Panc1 (cell line): ENCODE results near the gene DUSP9. TPM values are rescaled to one million over a fixed set of nuclear protein-coding genes. Genes with fewer than 3 reads are reported as not detected.

ENCODE experiments used
- ATAC-seq: fragments of 200-7000 bp; cut with Tn5 transposase; 2 replicates; pipeline ENCODE4 v1.9.1; 2020; ENCODE audit warnings: mild to moderate bottlenecking, moderate library complexity
- BruUV-seq: library from RNA; stranded (reverse); fragments of 400-500 nt; replicated peaks from 2 replicates; lab custom pipeline; 2021; lab: Mats Ljungman, UMichigan
- CTCF ChIA-PET: fragments of 300-600 bp; sonication (Branson Sonifier 250); formaldehyde crosslinking; loops from one replicate; lab custom pipeline; 2022; ENCODE audit warnings: antibody characterized with exemption; lab: Charles Lee
- POLR2A ChIA-PET: fragments of 300-600 bp; sonication (Branson Sonifier 250); formaldehyde crosslinking; loops from one replicate; lab custom pipeline; 2022; ENCODE audit warnings: antibody characterized with exemption; lab: Charles Lee
- DNase-seq: peaks from one replicate; pipeline ENCODE4 v3.0.0-alpha.2; 2010; ENCODE audit warnings: low read depth, low spot score
- H3K27ac ChIP-seq: 2 replicates; pipeline ENCODE4 v1.5.1; 2011; ENCODE audit warnings: mild to moderate bottlenecking, low read length, inconsistent platforms
- H3K27me3 ChIP-seq: fragments of 200-500 bp; sonication (Bioruptor generic); 2 replicates; pipeline ENCODE4 v1.6.0; 2014; ENCODE audit warnings: low read length, inconsistent platforms; ENCODE audit not compliant: control insufficient read depth, insufficient read depth
- H3K36me3 ChIP-seq: fragments of 200-500 bp; sonication (Bioruptor generic); 2 replicates; pipeline ENCODE4 v1.5.1; 2014; ENCODE audit warnings: inconsistent platforms, mild to moderate bottlenecking, low read length, moderate library complexity; ENCODE audit not compliant: control insufficient read depth, insufficient read depth
- H3K4me1 ChIP-seq: 2 replicates; pipeline ENCODE4 v1.5.1; 2011; ENCODE audit warnings: inconsistent platforms, mild to moderate bottlenecking, low read length, moderate library complexity; ENCODE audit not compliant: control insufficient read depth, insufficient read depth
- H3K4me3 ChIP-seq, 2 experiments: 2 replicates each; pipeline ENCODE4 v1.5.1; 2011 to 2012; ENCODE audit warnings: low read depth in 2 of 2, low read length in 2 of 2, mild to moderate bottlenecking in 2 of 2, inconsistent platforms in 1 of 2, moderate library complexity in 1 of 2
- H3K9me3 ChIP-seq: fragments of 200-500 bp; sonication (Bioruptor generic); 2 replicates; pipeline ENCODE4 v1.5.1; 2014; ENCODE audit warnings: low read depth, mild to moderate bottlenecking, inconsistent platforms, low read length, moderate library complexity; ENCODE audit not compliant: control insufficient read depth, insufficient read depth
- POLR2AphosphoS5 ChIP-seq: IDR thresholded peaks from 2 replicates; pipeline ENCODE4 v1.6.1; 2012; ENCODE audit warnings: mild to moderate bottlenecking, low read depth, low read length, moderate library complexity
- SIN3A ChIP-seq: IDR thresholded peaks from 2 replicates; pipeline ENCODE4 v1.6.1; 2012; ENCODE audit warnings: low read depth, mild to moderate bottlenecking, low read length, moderate library complexity, borderline replicate concordance; ENCODE audit not compliant: insufficient read depth
- TCF7L2 ChIP-seq: IDR thresholded peaks from 2 replicates; pipeline ENCODE4 v1.6.1; 2011; ENCODE audit warnings: mild to moderate bottlenecking, low read depth, low read length, inconsistent platforms
- in situ Hi-C: cut with HindIII; loops from 2 replicates; pipeline ENCODE4 v1.10.0; 2016; ENCODE audit warnings: low sequenced_read_pairs, low pct_unique_long_range_greater_than_20kb
- intact Hi-C: fragments of 100-400 bp; cut with micrococcal nuclease; formaldehyde crosslinking; loops from one replicate; pipeline ENCODE4 v1.10.0; 2022; ENCODE audit not compliant: unreplicated experiment
- total RNA-seq: library from RNA; stranded (reverse); gene quantifications from one replicate; pipeline ENCODE4 v1.2.1, GENCODE V29; 2021; ENCODE audit not compliant: unreplicated experiment
- TF ChIP-seq, protein P1 (sequence below), 2 experiments: IDR thresholded peaks; 2 replicates each; pipeline ENCODE4 v1.6.1; 2011 to 2012; ENCODE audit warnings: low read depth in 2 of 2, control low read depth in 1 of 2, low read length in 1 of 2, mild to moderate bottlenecking in 1 of 2, moderate library complexity in 1 of 2; ENCODE audit not compliant: insufficient read depth in 1 of 2
- TF ChIP-seq, protein P2 (sequence below): fragments of 450-650 bp; IDR thresholded peaks from 2 replicates; pipeline ENCODE4 v1.5.1; 2017; ENCODE audit warnings: mild to moderate bottlenecking

DUSP9 gene
- total RNA-seq, 1 experiment from 2014 or later = 7.1 TPM

DNA sequence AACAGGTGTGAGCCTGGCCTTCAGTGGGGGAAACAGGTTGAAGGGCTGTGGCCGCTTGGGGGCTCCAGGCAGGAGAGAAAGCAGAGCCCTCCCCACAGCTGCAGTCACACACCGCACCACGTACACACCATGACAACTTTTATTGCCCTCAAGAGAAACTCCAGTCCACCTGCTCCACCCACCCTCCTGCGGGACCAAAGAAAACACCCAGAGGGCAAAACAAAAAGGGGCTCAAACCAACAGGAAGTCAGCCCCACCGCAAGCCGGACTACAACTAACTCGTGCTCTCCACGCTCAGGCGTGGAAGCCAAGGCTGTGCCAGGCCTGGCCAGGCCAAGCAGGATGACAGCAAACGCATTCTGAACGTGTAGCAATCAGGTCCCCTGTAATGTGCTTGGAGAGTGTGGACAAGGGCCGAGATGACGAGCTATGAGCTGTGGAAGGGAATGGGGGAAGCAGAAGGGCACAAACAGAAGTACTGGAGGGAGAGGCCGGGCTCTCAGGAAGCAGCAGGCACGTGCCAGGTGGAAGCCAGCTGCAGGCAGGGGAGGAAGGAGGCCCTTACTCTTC, 53.5 kb downstream of the DUSP9 start:
- no peak overlapping the region for H3K27ac ChIP-seq
- H3K27me3 ChIP-seq = no peaks in the 10 kb centered on the region
- ATAC-seq = no peak
- DNase-seq = no peak
- intact Hi-C loops = no loop called here
- CTCF ChIA-PET = no interaction called here
- in situ Hi-C loops = no loop called here
- TF ChIP-seq, protein P1, sequence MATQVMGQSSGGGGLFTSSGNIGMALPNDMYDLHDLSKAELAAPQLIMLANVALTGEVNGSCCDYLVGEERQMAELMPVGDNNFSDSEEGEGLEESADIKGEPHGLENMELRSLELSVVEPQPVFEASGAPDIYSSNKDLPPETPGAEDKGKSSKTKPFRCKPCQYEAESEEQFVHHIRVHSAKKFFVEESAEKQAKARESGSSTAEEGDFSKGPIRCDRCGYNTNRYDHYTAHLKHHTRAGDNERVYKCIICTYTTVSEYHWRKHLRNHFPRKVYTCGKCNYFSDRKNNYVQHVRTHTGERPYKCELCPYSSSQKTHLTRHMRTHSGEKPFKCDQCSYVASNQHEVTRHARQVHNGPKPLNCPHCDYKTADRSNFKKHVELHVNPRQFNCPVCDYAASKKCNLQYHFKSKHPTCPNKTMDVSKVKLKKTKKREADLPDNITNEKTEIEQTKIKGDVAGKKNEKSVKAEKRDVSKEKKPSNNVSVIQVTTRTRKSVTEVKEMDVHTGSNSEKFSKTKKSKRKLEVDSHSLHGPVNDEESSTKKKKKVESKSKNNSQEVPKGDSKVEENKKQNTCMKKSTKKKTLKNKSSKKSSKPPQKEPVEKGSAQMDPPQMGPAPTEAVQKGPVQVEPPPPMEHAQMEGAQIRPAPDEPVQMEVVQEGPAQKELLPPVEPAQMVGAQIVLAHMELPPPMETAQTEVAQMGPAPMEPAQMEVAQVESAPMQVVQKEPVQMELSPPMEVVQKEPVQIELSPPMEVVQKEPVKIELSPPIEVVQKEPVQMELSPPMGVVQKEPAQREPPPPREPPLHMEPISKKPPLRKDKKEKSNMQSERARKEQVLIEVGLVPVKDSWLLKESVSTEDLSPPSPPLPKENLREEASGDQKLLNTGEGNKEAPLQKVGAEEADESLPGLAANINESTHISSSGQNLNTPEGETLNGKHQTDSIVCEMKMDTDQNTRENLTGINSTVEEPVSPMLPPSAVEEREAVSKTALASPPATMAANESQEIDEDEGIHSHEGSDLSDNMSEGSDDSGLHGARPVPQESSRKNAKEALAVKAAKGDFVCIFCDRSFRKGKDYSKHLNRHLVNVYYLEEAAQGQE (IDR thresholded peaks at IDR 0.05; ENCODE audit: insufficient read depth in 1 of 2, low read depth in 2 of 2, low read length in 1 of 2) = no peak
- TF ChIP-seq TCF7L2 = no peak
- TF ChIP-seq POLR2AphosphoS5 = no peak
- TF ChIP-seq, protein P2, sequence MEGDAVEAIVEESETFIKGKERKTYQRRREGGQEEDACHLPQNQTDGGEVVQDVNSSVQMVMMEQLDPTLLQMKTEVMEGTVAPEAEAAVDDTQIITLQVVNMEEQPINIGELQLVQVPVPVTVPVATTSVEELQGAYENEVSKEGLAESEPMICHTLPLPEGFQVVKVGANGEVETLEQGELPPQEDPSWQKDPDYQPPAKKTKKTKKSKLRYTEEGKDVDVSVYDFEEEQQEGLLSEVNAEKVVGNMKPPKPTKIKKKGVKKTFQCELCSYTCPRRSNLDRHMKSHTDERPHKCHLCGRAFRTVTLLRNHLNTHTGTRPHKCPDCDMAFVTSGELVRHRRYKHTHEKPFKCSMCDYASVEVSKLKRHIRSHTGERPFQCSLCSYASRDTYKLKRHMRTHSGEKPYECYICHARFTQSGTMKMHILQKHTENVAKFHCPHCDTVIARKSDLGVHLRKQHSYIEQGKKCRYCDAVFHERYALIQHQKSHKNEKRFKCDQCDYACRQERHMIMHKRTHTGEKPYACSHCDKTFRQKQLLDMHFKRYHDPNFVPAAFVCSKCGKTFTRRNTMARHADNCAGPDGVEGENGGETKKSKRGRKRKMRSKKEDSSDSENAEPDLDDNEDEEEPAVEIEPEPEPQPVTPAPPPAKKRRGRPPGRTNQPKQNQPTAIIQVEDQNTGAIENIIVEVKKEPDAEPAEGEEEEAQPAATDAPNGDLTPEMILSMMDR = no peak
- no peak for TF ChIP-seq SIN3A
- H3K4me3 ChIP-seq = no peak overlapping the region
- no peaks in the 10 kb centered on the region for H3K4me1 ChIP-seq
- H3K9me3 ChIP-seq = no peaks in the 10 kb centered on the region
- BruUV-seq = no TSS peak
- no peaks in the 10 kb centered on the region; the same call in 1 of the 2 replicates for H3K36me3 ChIP-seq
- POLR2A ChIA-PET = interaction anchor here (0.7 kb wide), 1 partner anchor 133 kb away, joined by 5 read pairs; no protein-coding TSS in a partner anchor

Other genes with a start within 250 kb of the DUSP9 start
- gene PNMA6E, start 245.9 kb upstream of the DUSP9 start, total RNA-seq = not detected
- gene ZFP92, start 235.7 kb upstream of the DUSP9 start, total RNA-seq = 0.90 TPM
- 2.4 TPM for gene TREX2, start 201.1 kb upstream of the DUSP9 start, total RNA-seq
- gene HAUS7, start 176.6 kb upstream of the DUSP9 start, total RNA-seq = 59.9 TPM
- gene BGN, start 152.2 kb upstream of the DUSP9 start, total RNA-seq = 2.9 TPM
- 0.21 TPM for gene ATP2B3, start 129.6 kb upstream of the DUSP9 start, total RNA-seq
- gene CCNQ, start 48.1 kb upstream of the DUSP9 start, total RNA-seq = 42.1 TPM
- 2.3 TPM for gene PNCK, start 26.6 kb downstream of the DUSP9 start, total RNA-seq
- gene SLC6A8, start 40.7 kb downstream of the DUSP9 start, total RNA-seq = 125 TPM
- 432 TPM for gene BCAP31, start 77.2 kb downstream of the DUSP9 start, total RNA-seq
- gene ABCD1, start 77.7 kb downstream of the DUSP9 start, total RNA-seq = 86.6 TPM
- 14.3 TPM for gene PLXNB3, start 117.0 kb downstream of the DUSP9 start, total RNA-seq
- 1.6 TPM for gene SRPK3, start 133.8 kb downstream of the DUSP9 start, total RNA-seq
- 89.4 TPM for gene IDH3G, start 147.2 kb downstream of the DUSP9 start, total RNA-seq
- 504 TPM for gene SSR4, start 147.5 kb downstream of the DUSP9 start, total RNA-seq
- gene PDZD4, start 183.3 kb downstream of the DUSP9 start, total RNA-seq = 37.2 TPM
- gene L1CAM, start 239.0 kb downstream of the DUSP9 start, total RNA-seq = 819 TPM